ENCODE data around the gene SCFD2.

The SCFD2 gene

GRCh38 chr4:52861171-52861823 lies 504.6 kb downstream of the SCFD2 start:
- TF ChIP-seq GATA2 (IDR thresholded peaks at IDR 0.05; ENCODE audit: low read depth, low read length) (no peak), GATA3 (IDR thresholded peaks at IDR 0.05; ENCODE audit: low read depth, low read length) (no peak)

GRCh38 chr4:52860361-52860760 lies 505.5 kb downstream of the SCFD2 start:
- TF ChIP-seq GATA3 (IDR thresholded peaks at IDR 0.05; ENCODE audit: low read depth, low read length) (no peak), GATA2 (IDR thresholded peaks at IDR 0.05; ENCODE audit: low read depth, low read length) (no peak)

- TF ChIP-seq GATA2 (IDR thresholded peaks at IDR 0.05; ENCODE audit: low read depth, low read length) (no peak), GATA3 (IDR thresholded peaks at IDR 0.05; ENCODE audit: low read depth, low read length) (no peak)
These were observed 509.1 kb downstream of the SCFD2 start for GRCh38 chr4:52856801-52857200.

- no peak for TF ChIP-seq GATA2 (IDR thresholded peaks at IDR 0.05; ENCODE audit: low read depth, low read length)
- no peak for TF ChIP-seq GATA3 (IDR thresholded peaks at IDR 0.05; ENCODE audit: low read depth, low read length)
These were observed 512.5 kb downstream of the SCFD2 start for GRCh38 chr4:52853351-52853750.

- TF ChIP-seq GATA2 (IDR thresholded peaks at IDR 0.05; ENCODE audit: low read depth, low read length) (no peak), GATA3 (IDR thresholded peaks at IDR 0.05; ENCODE audit: low read depth, low read length) (no peak)
These were observed 513.1 kb downstream of the SCFD2 start for GRCh38 chr4:52852711-52853110.

GRCh38 chr4:52852041-52852440 lies 513.8 kb downstream of the SCFD2 start:
- no peak for TF ChIP-seq GATA3 (IDR thresholded peaks at IDR 0.05; ENCODE audit: low read depth, low read length)
- TF ChIP-seq GATA2 (IDR thresholded peaks at IDR 0.05; ENCODE audit: low read depth, low read length) = no peak

- TF ChIP-seq GATA3 (IDR thresholded peaks at IDR 0.05; ENCODE audit: low read depth, low read length) = no peak
- no peak for TF ChIP-seq GATA2 (IDR thresholded peaks at IDR 0.05; ENCODE audit: low read depth, low read length)
These were observed 515.3 kb downstream of the SCFD2 start for GRCh38 chr4:52850406-52851124.

- TF ChIP-seq GATA3 (IDR thresholded peaks at IDR 0.05; ENCODE audit: low read depth, low read length) = no peak
These were observed 517.6 kb downstream of the SCFD2 start for GRCh38 chr4:52848254-52848653.

- TF ChIP-seq GATA2 (IDR thresholded peaks at IDR 0.05; ENCODE audit: low read depth, low read length) (no peak), GATA3 (IDR thresholded peaks at IDR 0.05; ENCODE audit: low read depth, low read length) (no peak)
These were observed 519.4 kb downstream of the SCFD2 start for GRCh38 chr4:52846502-52846901.

GRCh38 chr4:52844596-52844995 lies 521.3 kb downstream of the SCFD2 start:
- TF ChIP-seq GATA3 (IDR thresholded peaks at IDR 0.05; ENCODE audit: low read depth, low read length) (no peak), GATA2 (IDR thresholded peaks at IDR 0.05; ENCODE audit: low read depth, low read length) (no peak)

- no peak for TF ChIP-seq GATA3 (IDR thresholded peaks at IDR 0.05; ENCODE audit: low read depth, low read length)
- no peak for TF ChIP-seq GATA2 (IDR thresholded peaks at IDR 0.05; ENCODE audit: low read depth, low read length)
These were observed 521.9 kb downstream of the SCFD2 start for GRCh38 chr4:52843958-52844357.

GRCh38 chr4:52843351-52843750 lies 522.5 kb downstream of the SCFD2 start:
- no peak for TF ChIP-seq GATA3 (IDR thresholded peaks at IDR 0.05; ENCODE audit: low read depth, low read length)
- no peak for TF ChIP-seq GATA2 (IDR thresholded peaks at IDR 0.05; ENCODE audit: low read depth, low read length)

- TF ChIP-seq GATA2 (IDR thresholded peaks at IDR 0.05; ENCODE audit: low read depth, low read length) = no peak
- no peak for TF ChIP-seq GATA3 (IDR thresholded peaks at IDR 0.05; ENCODE audit: low read depth, low read length)
These were observed 523.1 kb downstream of the SCFD2 start for GRCh38 chr4:52842792-52843191.

GRCh38 chr4:52841682-52842456 lies 524.0 kb downstream of the SCFD2 start:
- TF ChIP-seq GATA3 (IDR thresholded peaks at IDR 0.05; ENCODE audit: low read depth, low read length) = no peak
- no peak for TF ChIP-seq GATA2 (IDR thresholded peaks at IDR 0.05; ENCODE audit: low read depth, low read length)

Measured in SH-SY5Y (cell line).